Upper lobe of right lung (tissue), 1 donor: ENCODE measurements around the gene EHBP1. TPM values are rescaled to one million over a fixed set of nuclear protein-coding genes. Genes with fewer than 3 reads are reported as not detected.
"Not testable (repeated sequence)": the region's sequence is repeated elsewhere in the genome, so short reads cannot be mapped to it uniquely, and the experiment has no call there.

Source experiments
- ATAC-seq: fragments of 200-7000 bp; cut with Tn5 transposase; one replicate; pipeline ENCODE4 v1.9.1; 2020; ENCODE audit warnings: mild to moderate bottlenecking, moderate library complexity
- DNase-seq: peaks from one replicate; pipeline ENCODE4 v3.0.0-alpha.2; 2020
- H3K27ac ChIP-seq: fragments of 200-600 bp; one replicate; pipeline ENCODE4 v1.8.0; 2022
- H3K27me3 ChIP-seq: fragments of 200-600 bp; one replicate; pipeline ENCODE4 v1.8.0; 2022; ENCODE audit warnings: mild to moderate bottlenecking
- H3K36me3 ChIP-seq: fragments of 200-600 bp; one replicate; pipeline ENCODE4 v1.8.0; 2022
- H3K4me1 ChIP-seq: fragments of 200-600 bp; one replicate; pipeline ENCODE4 v1.8.0; 2022
- H3K4me3 ChIP-seq: fragments of 200-600 bp; one replicate; pipeline ENCODE4 v1.8.0; 2022; ENCODE audit warnings: mild to moderate bottlenecking
- H3K9me3 ChIP-seq: fragments of 200-600 bp; one replicate; pipeline ENCODE4 v1.8.0; 2022
- CTCF ChIP-seq: fragments of 200-600 bp; IDR thresholded peaks from one replicate; pipeline ENCODE4 v1.8.0; 2022; ENCODE audit warnings: antibody characterized with exemption
- intact Hi-C: fragments of 100-400 bp; cut with DNase I; formaldehyde crosslinking; loops from one replicate; pipeline ENCODE4 v1.11.0; 2022
- total RNA-seq: library from RNA; stranded (reverse); fragmentation: NEBNext Ultra II Directional; extraction: Animal tissue kit (Norgen Biotek cat#: 25700); gene quantifications from one replicate; pipeline ENCODE4 v1.2.1, GENCODE V29; 2021
- donor health status: DM: no; HTN: yes; CAD: no; lungs with severe emphysema.

The EHBP1 gene
- total RNA-seq, 1 donor from 2014 or later: 46.7 TPM

DNA sequence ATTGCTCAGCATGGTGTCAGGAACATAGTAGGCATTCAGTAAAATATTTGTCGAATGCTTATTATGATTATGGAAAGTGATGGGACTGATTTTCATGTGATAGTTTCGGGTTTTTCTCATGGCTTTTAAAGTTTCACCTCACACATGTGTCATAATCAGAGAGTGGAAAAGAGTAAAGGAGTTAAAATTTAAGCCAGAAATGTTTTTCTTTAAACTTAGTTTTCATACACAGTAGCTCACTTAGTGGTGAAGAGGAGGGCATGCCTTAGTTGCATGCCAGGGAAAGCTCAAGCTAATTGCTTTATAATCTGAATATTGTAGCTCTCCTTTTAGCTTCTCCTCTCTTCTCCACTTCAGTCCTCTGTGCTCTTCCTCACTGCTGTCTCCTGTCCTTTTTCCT lies 38.0 kb downstream of the EHBP1 start:
- H3K27me3 ChIP-seq: no peaks in the 10 kb centered on the region
- intact Hi-C loops: no loop called here
- no peak overlapping the region for H3K4me3 ChIP-seq
- H3K9me3 ChIP-seq: no peaks in the 10 kb centered on the region
- no peak for TF ChIP-seq CTCF
- no peaks in the 10 kb centered on the region for H3K4me1 ChIP-seq
- no peak for DNase-seq
- H3K27ac ChIP-seq: no peak overlapping the region
- H3K36me3 ChIP-seq: no peaks in the 10 kb centered on the region
- no peak for ATAC-seq

DNA sequence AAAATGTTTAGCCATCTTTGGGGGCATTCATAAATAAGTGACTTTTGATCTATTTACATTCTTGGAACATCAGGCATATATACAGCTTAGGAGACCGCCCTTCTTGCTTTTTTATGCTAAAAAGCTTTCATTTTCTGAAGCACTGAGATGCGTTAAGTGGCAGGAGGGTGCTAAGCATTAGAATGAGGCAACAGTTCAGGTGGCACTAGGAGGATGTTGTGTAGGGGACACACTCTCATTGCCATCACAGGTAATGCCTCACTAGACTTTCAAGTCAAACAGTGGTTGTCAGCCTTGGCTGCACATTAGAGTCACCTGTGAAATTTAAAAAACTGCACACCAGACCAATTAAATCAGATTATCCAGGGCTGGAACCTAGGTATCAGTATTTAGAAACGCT lies 39.1 kb downstream of the EHBP1 start:
- DNase-seq (no peak), ATAC-seq (no peak)
- Histone ChIP-seq H3K27ac (no peak overlapping the region), H3K27me3 (no peaks in the 10 kb centered on the region), H3K4me3 (no peak overlapping the region), H3K9me3 (no peaks in the 10 kb centered on the region), H3K36me3 (no peaks in the 10 kb centered on the region), H3K4me1 (no peaks in the 10 kb centered on the region)
- intact Hi-C loops: no loop called here
- TF ChIP-seq CTCF: no peak

DNA sequence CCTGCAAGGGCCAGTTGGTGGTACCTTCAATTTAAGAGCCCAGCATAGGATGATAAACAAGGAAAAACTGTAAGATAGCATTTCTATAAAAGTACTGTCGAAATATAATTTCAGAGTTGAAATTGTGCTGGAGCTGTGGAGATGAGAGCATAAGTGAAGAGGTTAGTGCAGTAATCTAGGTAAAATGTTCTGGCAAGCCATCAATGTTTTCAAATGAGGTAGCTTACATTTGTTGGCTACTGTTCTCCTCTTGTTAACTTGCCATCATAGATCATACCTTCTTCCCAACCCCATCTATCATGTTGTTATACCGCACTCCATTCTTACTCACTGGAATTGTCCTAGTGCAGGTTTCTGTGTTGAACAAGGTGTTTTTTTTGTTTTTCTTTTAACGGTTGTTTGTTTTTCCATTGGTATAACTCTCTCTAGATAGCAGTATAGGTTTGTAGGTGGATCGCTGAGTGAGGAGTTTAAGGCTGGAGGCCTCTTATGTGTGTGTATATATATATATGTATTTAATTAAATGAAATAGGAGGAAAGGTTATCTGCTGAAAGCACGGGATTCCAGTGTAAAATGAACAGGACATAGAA lies 40.5 kb downstream of the EHBP1 start:
- TF ChIP-seq CTCF: no peak
- Histone ChIP-seq H3K9me3 (no peaks in the 10 kb centered on the region), H3K36me3 (no peaks in the 10 kb centered on the region), H3K4me1 (no peaks in the 10 kb centered on the region), H3K27me3 (no peaks in the 10 kb centered on the region), H3K27ac (no peak overlapping the region), H3K4me3 (no peak overlapping the region)
- intact Hi-C loops: no loop called here
- ATAC-seq (no peak), DNase-seq (no peak)

GRCh38 chr2:62747169-62747568 lies 41.7 kb downstream of the EHBP1 start:
- H3K27me3 ChIP-seq: no peaks in the 10 kb centered on the region
- intact Hi-C loops: no loop called here
- H3K9me3 ChIP-seq: no peaks in the 10 kb centered on the region
- no peak for ATAC-seq
- no peak for DNase-seq
- no peak for TF ChIP-seq CTCF
- H3K36me3 ChIP-seq: no peaks in the 10 kb centered on the region
- no peak overlapping the region for H3K27ac ChIP-seq
- no peak overlapping the region for H3K4me3 ChIP-seq
- no peaks in the 10 kb centered on the region for H3K4me1 ChIP-seq

DNA sequence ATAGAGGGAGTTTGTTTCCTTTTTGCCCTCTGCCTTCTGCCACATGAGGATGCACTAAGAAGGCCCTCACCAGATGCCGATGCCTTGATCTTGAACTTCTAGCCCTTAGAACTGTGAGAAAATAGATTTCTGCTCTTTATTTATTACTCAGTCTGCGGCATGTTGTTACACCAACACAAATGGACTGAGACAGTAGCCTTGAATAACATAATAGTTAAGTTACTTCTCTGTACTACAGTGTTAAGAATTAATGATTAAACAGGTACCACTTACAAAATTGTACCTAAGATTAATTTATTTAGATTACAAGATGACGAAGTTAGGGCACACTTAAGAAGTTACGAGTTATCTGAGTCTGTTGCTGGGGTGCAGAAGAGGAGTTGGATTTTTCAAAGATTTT lies 42.4 kb downstream of the EHBP1 start:
- Histone ChIP-seq H3K27ac (no peak overlapping the region), H3K36me3 (no peaks in the 10 kb centered on the region), H3K4me1 (no peaks in the 10 kb centered on the region), H3K9me3 (no peaks in the 10 kb centered on the region), H3K4me3 (no peak overlapping the region), H3K27me3 (no peaks in the 10 kb centered on the region)
- ATAC-seq (no peak), DNase-seq (no peak)
- intact Hi-C loops: no loop called here
- no peak for TF ChIP-seq CTCF

DNA sequence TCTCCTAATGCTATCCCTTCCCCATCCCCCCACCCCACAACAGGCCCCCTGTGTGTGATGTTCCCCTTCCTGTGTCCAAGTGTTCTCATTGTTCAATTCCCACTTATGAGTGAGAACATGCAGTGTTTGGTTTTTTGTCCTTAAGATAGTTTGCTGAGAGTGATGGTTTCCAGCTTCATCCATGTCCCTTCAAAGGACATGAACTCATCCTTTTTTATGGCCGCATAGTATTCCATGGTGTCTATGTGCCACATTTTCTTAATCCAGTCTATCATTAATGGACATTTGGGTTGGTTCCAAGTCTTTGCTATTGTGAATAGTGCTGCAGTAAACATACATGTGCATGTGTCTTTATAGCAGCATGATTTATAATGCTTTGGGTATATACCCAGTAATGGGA lies 43.6 kb downstream of the EHBP1 start:
- ATAC-seq, H3K4me3 ChIP-seq, H3K27me3 ChIP-seq, H3K27ac ChIP-seq, H3K4me1 ChIP-seq, H3K36me3 ChIP-seq, DNase-seq, intact Hi-C loops, H3K9me3 ChIP-seq: not testable (repeated sequence)
